ENCODE measurements around the gene APBB2.

Gene APBB2

GRCh38 chr4:41209187-41209586 lies 5.2 kb downstream of the APBB2 start:
- TF ChIP-seq ISL1 (CRISPR knock-in tag; IDR thresholded peaks at IDR 0.05) (no peak), ZFP30 (CRISPR knock-in tag; IDR thresholded peaks at IDR 0.05) (no peak), ESRRG (CRISPR knock-in tag; IDR thresholded peaks at IDR 0.05) (no peak), ARNTL (CRISPR knock-in tag; IDR thresholded peaks at IDR 0.05; ENCODE audit: borderline replicate concordance, low read depth) (no peak), ZNF70 (CRISPR knock-in tag; IDR thresholded peaks at IDR 0.05) (no peak), TCF4 (CRISPR knock-in tag; IDR thresholded peaks at IDR 0.05; ENCODE audit: borderline replicate concordance) (no peak)
- TF ChIP-seq, protein P1, sequence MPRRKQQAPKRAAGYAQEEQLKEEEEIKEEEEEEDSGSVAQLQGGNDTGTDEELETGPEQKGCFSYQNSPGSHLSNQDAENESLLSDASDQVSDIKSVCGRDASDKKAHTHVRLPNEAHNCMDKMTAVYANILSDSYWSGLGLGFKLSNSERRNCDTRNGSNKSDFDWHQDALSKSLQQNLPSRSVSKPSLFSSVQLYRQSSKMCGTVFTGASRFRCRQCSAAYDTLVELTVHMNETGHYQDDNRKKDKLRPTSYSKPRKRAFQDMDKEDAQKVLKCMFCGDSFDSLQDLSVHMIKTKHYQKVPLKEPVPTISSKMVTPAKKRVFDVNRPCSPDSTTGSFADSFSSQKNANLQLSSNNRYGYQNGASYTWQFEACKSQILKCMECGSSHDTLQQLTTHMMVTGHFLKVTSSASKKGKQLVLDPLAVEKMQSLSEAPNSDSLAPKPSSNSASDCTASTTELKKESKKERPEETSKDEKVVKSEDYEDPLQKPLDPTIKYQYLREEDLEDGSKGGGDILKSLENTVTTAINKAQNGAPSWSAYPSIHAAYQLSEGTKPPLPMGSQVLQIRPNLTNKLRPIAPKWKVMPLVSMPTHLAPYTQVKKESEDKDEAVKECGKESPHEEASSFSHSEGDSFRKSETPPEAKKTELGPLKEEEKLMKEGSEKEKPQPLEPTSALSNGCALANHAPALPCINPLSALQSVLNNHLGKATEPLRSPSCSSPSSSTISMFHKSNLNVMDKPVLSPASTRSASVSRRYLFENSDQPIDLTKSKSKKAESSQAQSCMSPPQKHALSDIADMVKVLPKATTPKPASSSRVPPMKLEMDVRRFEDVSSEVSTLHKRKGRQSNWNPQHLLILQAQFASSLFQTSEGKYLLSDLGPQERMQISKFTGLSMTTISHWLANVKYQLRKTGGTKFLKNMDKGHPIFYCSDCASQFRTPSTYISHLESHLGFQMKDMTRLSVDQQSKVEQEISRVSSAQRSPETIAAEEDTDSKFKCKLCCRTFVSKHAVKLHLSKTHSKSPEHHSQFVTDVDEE (CRISPR knock-in tag; IDR thresholded peaks at IDR 0.05) = no peak
- TF ChIP-seq, protein P2, sequence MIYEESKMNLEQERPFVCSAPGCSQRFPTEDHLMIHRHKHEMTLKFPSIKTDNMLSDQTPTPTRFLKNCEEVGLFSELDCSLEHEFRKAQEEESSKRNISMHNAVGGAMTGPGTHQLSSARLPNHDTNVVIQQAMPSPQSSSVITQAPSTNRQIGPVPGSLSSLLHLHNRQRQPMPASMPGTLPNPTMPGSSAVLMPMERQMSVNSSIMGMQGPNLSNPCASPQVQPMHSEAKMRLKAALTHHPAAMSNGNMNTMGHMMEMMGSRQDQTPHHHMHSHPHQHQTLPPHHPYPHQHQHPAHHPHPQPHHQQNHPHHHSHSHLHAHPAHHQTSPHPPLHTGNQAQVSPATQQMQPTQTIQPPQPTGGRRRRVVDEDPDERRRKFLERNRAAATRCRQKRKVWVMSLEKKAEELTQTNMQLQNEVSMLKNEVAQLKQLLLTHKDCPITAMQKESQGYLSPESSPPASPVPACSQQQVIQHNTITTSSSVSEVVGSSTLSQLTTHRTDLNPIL (CRISPR knock-in tag; IDR thresholded peaks at IDR 0.05; ENCODE audit: low read depth) = no peak
- ATAC-seq = no peak

DNA sequence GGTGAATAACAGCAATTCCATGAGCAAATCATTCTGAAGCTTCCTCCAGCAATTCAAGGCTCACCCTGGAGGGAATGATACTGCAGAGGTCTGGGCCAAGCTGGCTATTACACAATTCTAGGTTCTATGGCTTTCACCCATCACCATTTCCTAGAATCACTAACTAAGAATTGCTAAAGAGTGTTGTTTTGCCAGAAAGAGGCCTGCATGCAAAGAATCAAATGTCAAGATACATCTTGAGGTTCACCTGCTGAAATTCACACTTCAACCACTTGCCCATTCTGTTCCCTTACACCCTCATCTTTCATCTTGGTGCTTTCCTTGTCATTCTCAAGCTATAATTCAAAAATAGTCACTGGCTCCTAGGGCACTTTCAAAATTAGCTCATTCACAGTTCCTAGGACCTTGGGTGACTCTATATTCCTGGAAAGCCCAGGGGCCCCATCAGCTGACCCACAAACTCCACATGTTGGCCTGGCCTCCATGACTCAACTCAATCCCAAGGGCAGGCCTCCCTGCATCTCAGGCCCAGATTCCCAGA lies 7.0 kb downstream of the APBB2 start:
- TF ChIP-seq SNAI2 (CRISPR knock-in tag; IDR thresholded peaks at IDR 0.05) = no peak
- TF ChIP-seq RARB (CRISPR knock-in tag; IDR thresholded peaks at IDR 0.05) = no peak
- no peak for TF ChIP-seq TCF4 (CRISPR knock-in tag; IDR thresholded peaks at IDR 0.05; ENCODE audit: borderline replicate concordance)
- TF ChIP-seq TOX (CRISPR knock-in tag; IDR thresholded peaks at IDR 0.05; ENCODE audit: borderline replicate concordance) = no peak
- TF ChIP-seq, protein P2 (CRISPR knock-in tag; IDR thresholded peaks at IDR 0.05; ENCODE audit: low read depth) = no peak
- ATAC-seq = no peak

DNA sequence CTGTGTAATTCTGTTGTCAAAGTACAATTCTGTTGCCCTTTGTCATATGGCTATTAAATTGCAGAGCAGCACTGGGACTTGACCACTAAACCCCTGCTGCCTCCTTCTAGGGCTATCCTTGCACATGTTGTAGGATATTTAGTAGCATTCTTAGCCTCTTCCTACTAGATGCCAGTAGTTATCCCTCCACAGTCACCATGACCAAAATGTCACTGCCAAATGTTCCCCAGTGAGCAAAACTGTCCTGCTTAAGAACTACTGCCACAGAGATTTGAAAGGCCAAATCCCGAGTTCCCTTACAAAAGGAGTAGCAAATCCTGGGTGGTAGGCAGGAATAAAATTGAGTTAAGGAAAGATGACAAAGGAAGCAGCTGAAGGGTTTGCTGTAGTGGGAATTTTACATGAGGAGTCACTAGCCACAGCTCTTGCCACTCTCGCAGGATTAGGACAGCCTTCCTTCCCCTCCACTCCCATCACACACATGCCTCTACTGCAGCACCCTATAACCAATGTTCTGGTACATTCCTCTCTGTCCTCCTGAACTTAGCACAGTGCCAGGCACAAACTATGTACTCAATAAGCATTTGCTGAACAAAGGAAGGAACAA lies 8.4 kb downstream of the APBB2 start:
- TF ChIP-seq GLIS3 (CRISPR knock-in tag; IDR thresholded peaks at IDR 0.05) (no peak), ARNTL (CRISPR knock-in tag; IDR thresholded peaks at IDR 0.05; ENCODE audit: borderline replicate concordance, low read depth) (no peak), ZC3H10 (CRISPR knock-in tag; IDR thresholded peaks at IDR 0.05) (no peak), ESRRG (CRISPR knock-in tag; IDR thresholded peaks at IDR 0.05) (no peak), PATZ1 (CRISPR knock-in tag; IDR thresholded peaks at IDR 0.05; ENCODE audit: borderline replicate concordance) (no peak), CSDC2 (CRISPR knock-in tag; IDR thresholded peaks at IDR 0.05) (no peak), TOX (CRISPR knock-in tag; IDR thresholded peaks at IDR 0.05; ENCODE audit: borderline replicate concordance) (no peak), TCF4 (CRISPR knock-in tag; IDR thresholded peaks at IDR 0.05; ENCODE audit: borderline replicate concordance) (no peak), RARB (CRISPR knock-in tag; IDR thresholded peaks at IDR 0.05) (no peak), ISL1 (CRISPR knock-in tag; IDR thresholded peaks at IDR 0.05) (no peak), BACH2 (CRISPR knock-in tag; IDR thresholded peaks at IDR 0.05; ENCODE audit: borderline replicate concordance) (no peak), ZFP3 (CRISPR knock-in tag; IDR thresholded peaks at IDR 0.05) (no peak), POU6F1 (CRISPR knock-in tag; IDR thresholded peaks at IDR 0.05; ENCODE audit: borderline replicate concordance, low read depth) (no peak), PPARA (CRISPR knock-in tag; IDR thresholded peaks at IDR 0.05; ENCODE audit: borderline replicate concordance) (no peak), ZFP30 (CRISPR knock-in tag; IDR thresholded peaks at IDR 0.05) (no peak)
- TF ChIP-seq, protein P2 (CRISPR knock-in tag; IDR thresholded peaks at IDR 0.05; ENCODE audit: low read depth) = no peak
- TF ChIP-seq, protein P1 (CRISPR knock-in tag; IDR thresholded peaks at IDR 0.05) = no peak
- no peak for ATAC-seq

Measured in SK-N-SH treated with all-trans-retinoic acid at 6 μM for 48 hours (cell line).